HepG2 (cell line): Measurements from ENCODE around the gene OASL. TPM values are rescaled to one million over a fixed set of nuclear protein-coding genes. Genes with fewer than 3 reads are reported as not detected.
A peak's percentile ranks its signal among the peaks of the same experiment; 100 is the strongest.

Experiments
- ATAC-seq: fragments of 200-7000 bp; cut with Tn5 transposase; 3 replicates; pipeline ENCODE4 v1.9.1; 2020; ENCODE audit warnings: mild to moderate bottlenecking, moderate library complexity
- Bru-seq: library from RNA; stranded (reverse); fragments of 400-500 nt; gene quantifications from one replicate; lab custom pipeline; 2021; lab: Mats Ljungman, UMichigan
- BruChase-seq, 2 experiments: library from RNA; stranded (reverse); fragments of 400-500 nt; gene quantifications; one replicate each; lab custom pipeline; 2021; lab: Mats Ljungman, UMichigan
- BruUV-seq: library from RNA; stranded (reverse); fragments of 400-500 nt; replicated peaks from 2 replicates; lab custom pipeline; 2021; lab: Mats Ljungman, UMichigan
- CTCF ChIA-PET: fragments of 300-600 bp; formaldehyde crosslinking; extraction: SDS; loops from one replicate; lab custom pipeline; 2021; ENCODE audit warnings: low total read pairs, inconsistent platforms, low intra/inter-chr PET ratio; lab: Yijun Ruan, JAX
- POLR2A ChIA-PET: fragments of 350-600 bp; sonication (Branson Sonifier 250); formaldehyde crosslinking; loops from one replicate; lab custom pipeline; 2020; ENCODE audit warnings: antibody characterized with exemption, inconsistent platforms; lab: Yijun Ruan, JAX
- DNase-seq: peaks from one replicate; pipeline ENCODE4 v3.0.0-alpha.2; 2015; ENCODE audit warnings: low spot score
- FAIRE-seq: peaks from 3 replicates; lab custom pipeline; 2011; peaks lifted over from hg19 to GRCh38; lab: Jason Lieb, UNC
- H2AFZ ChIP-seq: one replicate; pipeline ENCODE4 v1.6.1; 2011; ENCODE audit warnings: low read length, inconsistent platforms
- H3K27ac ChIP-seq: fragments of 300-600 bp; 3 replicates; pipeline ENCODE4 v1.8.0; 2011; ENCODE audit warnings: mixed run types, mild to moderate bottlenecking, mixed read lengths, low read length, inconsistent platforms; ENCODE audit not compliant: insufficient read depth; ENCODE audit errors: extremely low read length
- H3K27me3 ChIP-seq, 2 experiments: fragments of 200-600 bp in 1 of 2; 2 replicates in 1 of 2; 3 replicates in 1 of 2; pipeline versions ENCODE4 v1.6.0 to v1.8.0; 2011; ENCODE audit warnings: low read length in 2 of 2, mild to moderate bottlenecking in 2 of 2, moderate library complexity in 2 of 2, inconsistent platforms in 1 of 2; ENCODE audit not compliant: insufficient read depth in 2 of 2, control insufficient read depth in 1 of 2
- H3K36me3 ChIP-seq, 2 experiments: fragments of 200-600 bp in 1 of 2; replicated peaks in 1 of 2; 2 replicates in 1 of 2; 3 replicates in 1 of 2; pipeline versions ENCODE4 v1.5.1 to v1.8.0; 2011; ENCODE audit warnings: low read length in 2 of 2, inconsistent platforms in 1 of 2; ENCODE audit not compliant: insufficient read depth in 2 of 2, control insufficient read depth in 1 of 2
- H3K4me1 ChIP-seq: 2 replicates; pipeline ENCODE4 v1.5.1; 2012; ENCODE audit warnings: low read length, inconsistent platforms; ENCODE audit not compliant: insufficient read depth
- H3K4me2 ChIP-seq: 2 replicates; pipeline ENCODE4 v1.6.0; 2011; ENCODE audit warnings: low read depth, low read length, inconsistent platforms
- H3K4me3 ChIP-seq, 3 experiments: fragments of 200-600 bp in 1 of 3; sonication (generic), shearing (Covaris generic) in 1 of 3; replicated peaks in 1 of 3; 2 replicates each; pipeline ENCODE4 v1.5.1; 2011 to 2016; ENCODE audit warnings: low read length in 3 of 3, inconsistent platforms in 2 of 3, low read depth in 2 of 3, mild to moderate bottlenecking in 2 of 3, control low read depth in 1 of 3, mixed read lengths in 1 of 3; ENCODE audit not compliant: insufficient read depth in 1 of 3
- H3K79me2 ChIP-seq: one replicate; pipeline ENCODE4 v1.6.1; 2011; ENCODE audit warnings: low read length, inconsistent platforms; ENCODE audit not compliant: insufficient read depth
- H3K9ac ChIP-seq: 2 replicates; pipeline ENCODE4 v1.6.0; 2011; ENCODE audit warnings: mild to moderate bottlenecking, low read depth, low read length, inconsistent platforms; ENCODE audit not compliant: insufficient read depth
- H3K9me3 ChIP-seq: 2 replicates; pipeline ENCODE4 v1.5.1; 2012; ENCODE audit warnings: mild to moderate bottlenecking, low read length
- H4K20me1 ChIP-seq: 2 replicates; pipeline ENCODE4 v1.6.0; 2011; ENCODE audit warnings: inconsistent platforms, mild to moderate bottlenecking, low read length, moderate library complexity; ENCODE audit not compliant: insufficient read depth
- AHR ChIP-seq: IDR thresholded peaks from 2 replicates; pipeline ENCODE4 v1.6.1; 2018; ENCODE audit warnings: missing genetic modification reagents, missing compliant biosample characterization
- HNF1B ChIP-seq: sonication (generic); formaldehyde crosslinking; IDR thresholded peaks from 2 replicates; pipeline ENCODE4 v1.5.1; 2020; ENCODE audit warnings: mild to moderate bottlenecking, moderate library complexity, missing genetic modification reagents
- PHF8 ChIP-seq: sonication (generic); formaldehyde crosslinking; IDR thresholded peaks from 2 replicates; pipeline ENCODE4 v1.5.0; 2020; ENCODE audit warnings: missing genetic modification reagents
- PITX1 ChIP-seq: sonication (generic); formaldehyde crosslinking; IDR thresholded peaks from 2 replicates; pipeline ENCODE4 v1.5.1; 2020; ENCODE audit warnings: mild to moderate bottlenecking, missing genetic modification reagents
- RNF2 ChIP-seq: fragments of 450-650 bp; conservative IDR thresholded peaks from 2 replicates; pipeline ENCODE4 v1.6.1; 2016; ENCODE audit warnings: low read depth
- U2AF2 ChIP-seq: fragments of 200-400 bp; formaldehyde crosslinking; IDR thresholded peaks from 2 replicates; pipeline ENCODE4 v1.6.1; 2017; ENCODE audit warnings: low read depth, mild to moderate bottlenecking, low read length
- ZNF276 ChIP-seq: sonication (generic); formaldehyde crosslinking; IDR thresholded peaks from 2 replicates; pipeline ENCODE4 v1.4.0; 2020; ENCODE audit warnings: mild to moderate bottlenecking, low read depth, missing genetic modification reagents
- ZNF687 ChIP-seq: sonication (generic); formaldehyde crosslinking; IDR thresholded peaks from 2 replicates; pipeline ENCODE4 v1.5.1; 2020; ENCODE audit warnings: mild to moderate bottlenecking, missing genetic modification reagents, moderate library complexity
- ZNF768 ChIP-seq: sonication (generic); formaldehyde crosslinking; IDR thresholded peaks from 2 replicates; pipeline ENCODE4 v1.4.0; 2020; ENCODE audit warnings: missing genetic modification reagents
- WGBS: methylation state at CpG from one replicate; pipeline ENCODE4 v1.1.6; 2017; ENCODE audit warnings: low lambda C conversion rate; 5-methylcytosine and 5-hydroxymethylcytosine counted together
- in situ Hi-C: cut with HindIII; loops from 2 replicates; pipeline ENCODE4 v1.10.0; 2017; ENCODE audit warnings: low pct_unique_long_range_greater_than_20kb; ENCODE audit not compliant: extremely low pct_ligation_motif_present
- intact Hi-C: fragments of 100-400 bp; cut with micrococcal nuclease; formaldehyde crosslinking; loops from one replicate; pipeline ENCODE4 v1.10.0; 2022; ENCODE audit not compliant: unreplicated experiment
- long read RNA-seq, 2 experiments: library from RNA in 1 of 2; library from polyadenylated mRNA in 1 of 2; stranded (forward) in 1 of 2; unstranded in 1 of 2; transcript quantifications; one replicate each; pipeline ENCODE4 v2.0.0, GENCODE V29; 2019 to 2022
- polyA minus RNA-seq, 3 experiments: library from RNA; depleted of rRNA, polyadenylated mRNA; stranded (reverse); fragments of >200 nt; gene quantifications; 2 replicates each; pipeline ENCODE4 v1.2.3, GENCODE V29; 2011; ENCODE audit warnings: low replicate concordance in 1 of 3
- polyA plus RNA-seq, 8 experiments: library from polyadenylated mRNA; depleted of rRNA in 3 of 8; stranded (reverse) in 7 of 8; unstranded in 1 of 8; fragments of >200 nt; fragmentation: Illumina TruSeq in 4 of 8; extraction: Trizol in 4 of 8; gene quantifications; 2 replicates each; pipeline versions ENCODE4 v1.2.1 to v1.2.3, GENCODE V29; 2011 to 2016; ENCODE audit warnings: low read depth in 4 of 8, missing spikeins in 1 of 8, mixed read lengths in 1 of 8; ENCODE audit not compliant: insufficient read depth in 1 of 8
- total RNA-seq, 5 experiments: library from RNA; depleted of rRNA; stranded (reverse); fragments of >200 nt; fragmentation: Illumina TruSeq; extraction: Trizol; gene quantifications; 2 replicates each; pipeline ENCODE4 v1.2.3, GENCODE V29; 2016; ENCODE audit warnings: low read depth in 1 of 5

OASL gene
- total RNA-seq (2016; rRNA removed; fragmentation: Illumina TruSeq; extraction: Trizol): 0.18 and 0.22 TPM in 2 replicates
- total RNA-seq (2016; cell fraction: cytosol; rRNA removed; fragmentation: Illumina TruSeq; extraction: Trizol; ENCODE audit: low read depth): 0.18 and 0.30 TPM in 2 replicates
- 0.19 and 0.21 TPM in 2 replicates for total RNA-seq (2016; cell fraction: insoluble cytoplasmic fraction; rRNA removed; fragmentation: Illumina TruSeq; extraction: Trizol)
- 0.15 and 0.31 TPM in 2 replicates for total RNA-seq (2016; cell fraction: membrane; rRNA removed; fragmentation: Illumina TruSeq; extraction: Trizol)
- total RNA-seq (2016; cell fraction: nucleus; rRNA removed; fragmentation: Illumina TruSeq; extraction: Trizol): not detected in 2 replicates
- polyA plus RNA-seq (2011; rRNA removed): 0.09 and 0.11 TPM in 2 replicates
- 0.05 and 0.09 TPM in 2 replicates for polyA plus RNA-seq (2011; cell fraction: cytosol; rRNA removed)
- polyA plus RNA-seq (2011; cell fraction: nucleus; rRNA removed): not detected in 2 replicates
- polyA plus RNA-seq (2012): 0.07 TPM in 1 of 2 replicates, not detected in the other
- 0.18 and 0.25 TPM in 2 replicates for polyA plus RNA-seq (2016; cell fraction: cytosol; fragmentation: Illumina TruSeq; extraction: Trizol; ENCODE audit: low read depth)
- polyA plus RNA-seq (2016; cell fraction: insoluble cytoplasmic fraction; fragmentation: Illumina TruSeq; extraction: Trizol; ENCODE audit: low read depth): 0.20 and 0.21 TPM in 2 replicates
- polyA plus RNA-seq (2016; cell fraction: membrane; fragmentation: Illumina TruSeq; extraction: Trizol; ENCODE audit: low read depth): 0.14 and 0.29 TPM in 2 replicates
- 0.37 TPM in 1 of 2 replicates, not detected in the other for polyA plus RNA-seq (2016; cell fraction: nucleus; fragmentation: Illumina TruSeq; extraction: Trizol; ENCODE audit: insufficient read depth, low read depth)
- polyA minus RNA-seq (2011; rRNA and poly(A)+ RNA removed; ENCODE audit: low replicate concordance): 0.46 and 6.9 TPM in 2 replicates
- not detected in 2 replicates for polyA minus RNA-seq (2011; cell fraction: cytosol; rRNA and poly(A)+ RNA removed)
- polyA minus RNA-seq (2011; cell fraction: nucleus; rRNA and poly(A)+ RNA removed): not detected in 2 replicates
- Bru-seq, nascent RNA: percentile 12 among the genes with signal in this experiment
- percentile 9 among the genes with signal in this experiment for BruChase-seq, experiment 1, labeled RNA remaining after a 6-hour chase
- percentile 5 among the genes with signal in this experiment for BruChase-seq, experiment 2, labeled RNA remaining after a 2-hour chase
- long read RNA-seq, experiment 1, partial matches to known transcripts: 0 of 1 reads
- long read RNA-seq, experiment 1, other reads (novel, unspliced or antisense): 1 of 1 reads
- long read RNA-seq, experiment 2: 0 reads

- ChIA-PET POLR2A (interaction anchor here (0.6 to 1.0 kb wide), 2 partner anchors 10 to 12 kb away, joined by 3 read pairs; no protein-coding TSS in a partner anchor), CTCF (no interaction called here)
- Histone ChIP-seq H2AFZ (peak within 1 kb of the TSS; percentile 45), H3K4me3 (peak within 1 kb of the TSS; percentile 9 to 65 (median 50); a peak in 5 of 6 replicates), H3K36me3 (no peaks in the 10 kb centered on the region), H3K4me1 (peaks cover 27% of the 10 kb centered on the region), H3K27me3 (peaks cover 0 to 7% of the 10 kb centered on the region in 2 experiments; a peak in 2 of 5 replicates), H3K9ac (peak within 1 kb of the TSS; percentile 19; the same call in 1 of the 2 replicates), H3K27ac (no peak within 1 kb of the TSS), H3K4me2 (peak within 1 kb of the TSS; percentile 78), H3K79me2 (no peaks in the 10 kb centered on the region), H4K20me1 (no peaks in the 10 kb centered on the region), H3K9me3 (no peaks in the 10 kb centered on the region)
- TF ChIP-seq ZNF768 (CRISPR knock-in tag) (0 out of 2 replicates have a peak, but pooled peaks have one; percentile 18), AHR (peak; percentile 39; the same call in 1 of the 2 replicates), HNF1B (CRISPR knock-in tag) (0 out of 2 replicates have a peak, but pooled peaks have one; percentile 16), PITX1 (CRISPR knock-in tag) (0 out of 2 replicates have a peak, but pooled peaks have one; percentile 23), ZNF687 (CRISPR knock-in tag) (0 out of 2 replicates have a peak, but pooled peaks have one; percentile 4), U2AF2 (peak; percentile 98), ZNF276 (peak; percentile 100), PHF8 (CRISPR knock-in tag) (no peak), RNF2 (no peak)
- ATAC-seq: peak; percentile 70
- no peak for FAIRE-seq
- in situ Hi-C loops (no loop called here), intact Hi-C loops (no loop called here)
- WGBS: 4% methylated on average over 12 of the region's 13 CpGs
- no TSS peak for BruUV-seq
- no peak for DNase-seq
These were observed at the start of gene OASL for GRCh38 chr12:121038861-121039668. Gene OASL (minus strand): TSS chr12:121039246. CDS start chr12:121038971, 275 bp downstream.
